ENCODE results near the gene TBCD.
"Not testable (repeated sequence)": the region's sequence is repeated elsewhere in the genome, so short reads cannot be mapped to it uniquely, and the experiment has no call there.

The TBCD gene

GRCh38 chr17:82974136-82974952 lies 222.5 kb downstream of the TBCD start:
- no peak for DNase-seq (ENCODE audit: low read depth)

GRCh38 chr17:82976982-82977488 lies 225.2 kb downstream of the TBCD start:
- no peak for DNase-seq (ENCODE audit: low read depth)

- DNase-seq (ENCODE audit: low read depth) = no peak
Measured at GRCh38 chr17:82977606-82978005, 225.7 kb downstream of the TBCD start.

GRCh38 chr17:82978765-82979349 lies 227.0 kb downstream of the TBCD start:
- no peak for DNase-seq (ENCODE audit: low read depth)

GRCh38 chr17:82979718-82980117 lies 227.9 kb downstream of the TBCD start:
- no peak for DNase-seq (ENCODE audit: low read depth)

GRCh38 chr17:82980632-82981031 lies 228.8 kb downstream of the TBCD start:
- no peak for DNase-seq (ENCODE audit: low read depth)

- no peak for DNase-seq (ENCODE audit: low read depth)
Measured at GRCh38 chr17:82981141-82981730, 229.4 kb downstream of the TBCD start.

- no peak for DNase-seq (ENCODE audit: low read depth)
Measured at GRCh38 chr17:82983510-82984248, 231.8 kb downstream of the TBCD start.

GRCh38 chr17:82984249-82984617 lies 232.4 kb downstream of the TBCD start:
- DNase-seq (ENCODE audit: low read depth) = not testable (repeated sequence)

GRCh38 chr17:82984751-82985427 lies 233.0 kb downstream of the TBCD start:
- DNase-seq (ENCODE audit: low read depth) = no peak

- DNase-seq (ENCODE audit: low read depth) = no peak
Measured at GRCh38 chr17:82985428-82985805, 233.6 kb downstream of the TBCD start.

- DNase-seq (ENCODE audit: low read depth) = no peak
Measured at GRCh38 chr17:82985973-82986372, 234.1 kb downstream of the TBCD start.

GRCh38 chr17:82989051-82989450 lies 237.2 kb downstream of the TBCD start:
- not testable (repeated sequence) for DNase-seq (ENCODE audit: low read depth)

GRCh38 chr17:82989881-82990280 lies 238.0 kb downstream of the TBCD start:
- DNase-seq (ENCODE audit: low read depth) = no peak

- DNase-seq (ENCODE audit: low read depth) = no peak
Measured at GRCh38 chr17:82993005-82993404, 241.1 kb downstream of the TBCD start.
